ENCODE results near the gene SPRY1. TPM values are rescaled to one million over a fixed set of nuclear protein-coding genes. Genes with fewer than 3 reads are reported as not detected.

Gene SPRY1
- total RNA-seq, 1 experiment from 2014 or later: 76.3 TPM

DNA sequence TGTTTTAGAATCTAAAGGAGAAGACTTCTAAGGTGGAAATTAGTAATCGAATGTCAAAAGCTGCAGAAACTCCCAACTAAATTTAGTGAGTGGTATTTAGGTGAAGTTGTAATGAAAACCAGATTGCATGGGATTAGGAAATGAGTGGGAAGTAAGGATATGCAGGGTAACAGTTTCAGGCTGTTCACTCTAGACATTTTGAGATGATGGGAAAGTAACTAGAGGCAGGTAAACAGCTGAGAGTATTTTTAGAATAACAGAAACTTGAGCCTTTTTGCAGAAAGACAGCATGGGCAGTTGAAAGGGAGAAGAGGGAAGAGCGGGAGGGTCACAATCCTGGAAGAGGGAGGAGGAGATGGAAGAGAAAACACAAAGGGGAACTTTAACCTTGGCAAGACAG, 12.7 kb downstream of the SPRY1 start:
- H3K27me3 Mint-ChIP-seq (ENCODE audit: low read depth): no peaks in the 10 kb centered on the region
- Histone ChIP-seq H3K56ac (ENCODE audit: insufficient read length, low read depth, low read length) (no peak overlapping the region), H4K20me1 (ENCODE audit: control insufficient read depth, insufficient read depth, insufficient read length) (no peaks in the 10 kb centered on the region), H3K27ac (ENCODE audit: insufficient read length, low read depth, low read length) (no peak overlapping the region), H3K23me2 (ENCODE audit: insufficient read length, low read depth, low read length, poor library complexity, severe bottlenecking) (no peaks in the 10 kb centered on the region), H3K79me2 (ENCODE audit: insufficient read depth, low read length) (no peaks in the 10 kb centered on the region), H3K27me3 (ENCODE audit: insufficient read depth, low read length) (no peaks in the 10 kb centered on the region), H4K8ac (replicated peaks; ENCODE audit: insufficient read length, low read depth, low read length) (no peak overlapping the region), H4K5ac (ENCODE audit: insufficient read length, low read depth, low read length) (no peak overlapping the region), H3K23ac (ENCODE audit: insufficient read length, low read depth, low read length) (no peak overlapping the region), H3K79me1 (ENCODE audit: insufficient read depth, low read depth, low read length, poor library complexity, severe bottlenecking) (no peaks in the 10 kb centered on the region), H2BK20ac (ENCODE audit: low read depth, low read length, poor library complexity, severe bottlenecking) (no peak overlapping the region), H3K14ac (ENCODE audit: insufficient read depth, low read length) (no peak overlapping the region), H3T11ph (ENCODE audit: low read length) (no peak overlapping the region), H3K9me3 (ENCODE audit: control insufficient read depth, low read depth, low read length) (no peaks in the 10 kb centered on the region), H3K4ac (ENCODE audit: low read depth, low read length) (no peak overlapping the region), H2BK12ac (ENCODE audit: insufficient read length, low read depth, low read length) (no peak overlapping the region), H2BK120ac (ENCODE audit: low read depth, low read length, poor library complexity, severe bottlenecking) (no peak overlapping the region), H3K18ac (ENCODE audit: insufficient read length, low read depth, low read length) (no peak overlapping the region), H2BK5ac (ENCODE audit: insufficient read length, low read length) (no peak overlapping the region), H4K91ac (ENCODE audit: insufficient read length, low read depth, low read length) (no peak overlapping the region), H2BK15ac (ENCODE audit: low read depth, low read length) (no peak overlapping the region), H2AFZ (ENCODE audit: low read length) (no peak overlapping the region), H3K4me1 (ENCODE audit: insufficient read depth, low read length) (no peaks in the 10 kb centered on the region; the same call in 1 of the 2 replicates), H3K4me2 (ENCODE audit: insufficient read depth, insufficient read length, low read length) (no peak overlapping the region), H2AK5ac (ENCODE audit: insufficient read length, low read length) (no peak overlapping the region), H3K9ac (ENCODE audit: extremely low read depth, insufficient read length, low read length) (no peak overlapping the region)
- TF ChIP-seq, protein P1, sequence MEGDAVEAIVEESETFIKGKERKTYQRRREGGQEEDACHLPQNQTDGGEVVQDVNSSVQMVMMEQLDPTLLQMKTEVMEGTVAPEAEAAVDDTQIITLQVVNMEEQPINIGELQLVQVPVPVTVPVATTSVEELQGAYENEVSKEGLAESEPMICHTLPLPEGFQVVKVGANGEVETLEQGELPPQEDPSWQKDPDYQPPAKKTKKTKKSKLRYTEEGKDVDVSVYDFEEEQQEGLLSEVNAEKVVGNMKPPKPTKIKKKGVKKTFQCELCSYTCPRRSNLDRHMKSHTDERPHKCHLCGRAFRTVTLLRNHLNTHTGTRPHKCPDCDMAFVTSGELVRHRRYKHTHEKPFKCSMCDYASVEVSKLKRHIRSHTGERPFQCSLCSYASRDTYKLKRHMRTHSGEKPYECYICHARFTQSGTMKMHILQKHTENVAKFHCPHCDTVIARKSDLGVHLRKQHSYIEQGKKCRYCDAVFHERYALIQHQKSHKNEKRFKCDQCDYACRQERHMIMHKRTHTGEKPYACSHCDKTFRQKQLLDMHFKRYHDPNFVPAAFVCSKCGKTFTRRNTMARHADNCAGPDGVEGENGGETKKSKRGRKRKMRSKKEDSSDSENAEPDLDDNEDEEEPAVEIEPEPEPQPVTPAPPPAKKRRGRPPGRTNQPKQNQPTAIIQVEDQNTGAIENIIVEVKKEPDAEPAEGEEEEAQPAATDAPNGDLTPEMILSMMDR (conservative IDR thresholded peaks at IDR 0.05): no peak
- no peaks in the 10 kb centered on the region; a peak in 1 of 5 replicates for H3K9me3 Mint-ChIP-seq
- H3K36me3 Mint-ChIP-seq (ENCODE audit: insufficient read depth in 1 of 3, low read depth in 3 of 3): peaks cover 0 to 2% (median 0%) of the 10 kb centered on the region in 3 experiments; a peak in 1 of 7 replicates
- no peak for DNase-seq
- H3K4me1 Mint-ChIP-seq: peaks cover 28 to 33% of the 10 kb centered on the region in 2 experiments
- H3K4me3 Mint-ChIP-seq: no peak overlapping the region
- H3K27ac Mint-ChIP-seq: no peak overlapping the region
- no CpG with 5 or more reads among the region's 2 CpGs for WGBS (ENCODE audit: extremely low coverage, insufficient read length, low lambda C conversion rate)

Data from H9 (cell line).